ENCODE results near the gene ABCG4. TPM values are rescaled to one million over a fixed set of nuclear protein-coding genes. Genes with fewer than 3 reads are reported as not detected.
A peak's percentile ranks its signal among the peaks of the same experiment; 100 is the strongest.

The ABCG4 gene
- total RNA-seq, 6 donors from 2014 or later = 0.06 to 0.78 TPM; not detected in 4

DNA sequence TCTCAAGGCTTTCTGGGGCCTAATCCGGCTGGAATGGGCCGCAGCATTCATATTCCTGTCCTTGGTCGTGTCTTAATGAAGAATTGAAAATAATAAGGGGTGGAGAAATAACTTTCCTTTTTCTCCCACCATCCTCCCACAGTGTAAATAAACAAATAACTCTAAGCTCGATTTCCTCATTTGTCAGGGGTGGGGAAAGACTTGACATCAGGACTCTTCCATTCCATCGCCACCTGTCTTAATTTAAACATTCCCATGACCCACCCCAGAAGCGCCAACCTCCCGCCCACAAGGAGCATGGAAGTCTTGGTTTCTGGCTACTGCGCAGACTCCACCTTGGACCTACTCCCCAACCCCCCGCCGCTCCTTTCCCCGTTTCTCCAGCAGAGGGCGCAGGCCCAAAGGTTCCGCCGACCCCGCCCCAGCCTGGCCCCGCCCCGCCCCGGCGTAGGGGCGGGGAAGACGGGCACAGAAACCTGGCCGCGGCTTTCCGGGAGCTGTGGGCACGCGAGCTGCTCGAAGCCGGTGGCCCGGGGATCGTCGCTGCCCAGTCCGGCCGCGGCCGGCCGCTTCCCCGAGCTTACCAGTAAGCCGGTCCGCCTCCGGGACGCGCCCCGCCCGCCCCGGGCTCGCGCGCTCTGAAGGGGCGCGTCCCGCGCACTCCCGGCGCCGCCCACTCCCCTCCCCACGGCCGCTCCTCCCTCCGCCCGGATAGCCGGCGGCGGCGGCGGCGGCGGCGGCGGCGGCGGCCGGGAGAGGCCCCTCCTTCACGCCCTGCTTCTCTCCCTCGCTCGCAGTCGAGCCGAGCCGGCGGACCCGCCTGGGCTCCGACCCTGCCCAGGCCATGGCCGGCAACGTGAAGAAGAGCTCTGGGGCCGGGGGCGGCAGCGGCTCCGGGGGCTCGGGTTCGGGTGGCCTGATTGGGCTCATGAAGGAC, 57.0 kb downstream of the ABCG4 start, which contains the start of gene CBL:
Gene CBL (plus strand): TSS at position 766 of the 937 bp plus-strand sequence. CDS start 79 bp downstream, at position 845.
- 0% methylated on average over 16 to 23 of the region's 88 CpGs for WGBS, 2 donors
- ATAC-seq (ENCODE audit: low FRiP score in 2 of 2) (peak; percentile 98 to 99), DNase-seq (peak; percentile 97 to 98)
- H3K27me3 ChIP-seq = no peaks in the 10 kb centered on the region
- H3K36me3 ChIP-seq = no peaks in the 10 kb centered on the region
- peak within 1 kb of the TSS; percentile 84 to 99 (median 96) for H3K4me3 ChIP-seq
- no peaks in the 10 kb centered on the region for H3K9me3 ChIP-seq
- peak within 1 kb of the TSS; percentile 94 to 97 (median 94) for H3K27ac ChIP-seq
- peak in 3 of 4 donors; percentile 42 to 78 (median 49) for TF ChIP-seq POLR2A (IDR thresholded peaks at IDR 0.05)
- TF ChIP-seq POLR2AphosphoS5 (IDR thresholded peaks at IDR 0.05) = peak; percentile 18 to 43
- TF ChIP-seq EP300 (IDR thresholded peaks at IDR 0.05) = no peak
- TF ChIP-seq, protein P1, sequence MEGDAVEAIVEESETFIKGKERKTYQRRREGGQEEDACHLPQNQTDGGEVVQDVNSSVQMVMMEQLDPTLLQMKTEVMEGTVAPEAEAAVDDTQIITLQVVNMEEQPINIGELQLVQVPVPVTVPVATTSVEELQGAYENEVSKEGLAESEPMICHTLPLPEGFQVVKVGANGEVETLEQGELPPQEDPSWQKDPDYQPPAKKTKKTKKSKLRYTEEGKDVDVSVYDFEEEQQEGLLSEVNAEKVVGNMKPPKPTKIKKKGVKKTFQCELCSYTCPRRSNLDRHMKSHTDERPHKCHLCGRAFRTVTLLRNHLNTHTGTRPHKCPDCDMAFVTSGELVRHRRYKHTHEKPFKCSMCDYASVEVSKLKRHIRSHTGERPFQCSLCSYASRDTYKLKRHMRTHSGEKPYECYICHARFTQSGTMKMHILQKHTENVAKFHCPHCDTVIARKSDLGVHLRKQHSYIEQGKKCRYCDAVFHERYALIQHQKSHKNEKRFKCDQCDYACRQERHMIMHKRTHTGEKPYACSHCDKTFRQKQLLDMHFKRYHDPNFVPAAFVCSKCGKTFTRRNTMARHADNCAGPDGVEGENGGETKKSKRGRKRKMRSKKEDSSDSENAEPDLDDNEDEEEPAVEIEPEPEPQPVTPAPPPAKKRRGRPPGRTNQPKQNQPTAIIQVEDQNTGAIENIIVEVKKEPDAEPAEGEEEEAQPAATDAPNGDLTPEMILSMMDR (IDR thresholded peaks at IDR 0.05) = peak; percentile 80 to 98 (median 88)
- H3K4me1 ChIP-seq = peaks cover 4 to 31% (median 19%) of the 10 kb centered on the region in 4 donors

- Histone ChIP-seq H3K4me1 (peaks cover 4 to 31% (median 19%) of the 10 kb centered on the region in 4 donors), H3K4me3 (peak overlapping the region; percentile 84 to 99 (median 96)), H3K9me3 (no peaks in the 10 kb centered on the region), H3K36me3 (no peaks in the 10 kb centered on the region), H3K27ac (peak overlapping the region; percentile 94 to 97 (median 94)), H3K27me3 (no peaks in the 10 kb centered on the region)
- peak; percentile 5 to 54 for ATAC-seq (ENCODE audit: low FRiP score in 2 of 2)
- DNase-seq = peak; percentile 42 to 92
- TF ChIP-seq POLR2AphosphoS5 (IDR thresholded peaks at IDR 0.05) (peak in 1 of 2 donors; percentile 4), EP300 (IDR thresholded peaks at IDR 0.05) (no peak), POLR2A (IDR thresholded peaks at IDR 0.05) (no peak)
- TF ChIP-seq, protein P1 (IDR thresholded peaks at IDR 0.05) = no peak
- 1% methylated on average over 24 to 28 of the region's 41 CpGs for WGBS, 2 donors
These were observed 57.9 kb downstream of the ABCG4 start for GRCh38 chr11:119206511-119207414.

- Histone ChIP-seq H3K4me1 (peaks cover 4 to 32% (median 19%) of the 10 kb centered on the region in 4 donors), H3K4me3 (peak overlapping the region in 3 of 4 donors; percentile 93 to 99 (median 98)), H3K36me3 (no peaks in the 10 kb centered on the region), H3K27ac (peak overlapping the region; percentile 94 to 97 (median 94)), H3K9me3 (no peaks in the 10 kb centered on the region), H3K27me3 (no peaks in the 10 kb centered on the region)
- DNase-seq = no peak
- 22% methylated on average over 11 of the region's 11 CpGs for WGBS, 2 donors
- ATAC-seq (ENCODE audit: low FRiP score in 2 of 2) = no peak
- TF ChIP-seq POLR2AphosphoS5 (IDR thresholded peaks at IDR 0.05) (no peak), POLR2A (IDR thresholded peaks at IDR 0.05) (no peak), EP300 (IDR thresholded peaks at IDR 0.05) (no peak)
- TF ChIP-seq, protein P1 (IDR thresholded peaks at IDR 0.05) = no peak
These were observed 58.6 kb downstream of the ABCG4 start for GRCh38 chr11:119207415-119207960.

DNA sequence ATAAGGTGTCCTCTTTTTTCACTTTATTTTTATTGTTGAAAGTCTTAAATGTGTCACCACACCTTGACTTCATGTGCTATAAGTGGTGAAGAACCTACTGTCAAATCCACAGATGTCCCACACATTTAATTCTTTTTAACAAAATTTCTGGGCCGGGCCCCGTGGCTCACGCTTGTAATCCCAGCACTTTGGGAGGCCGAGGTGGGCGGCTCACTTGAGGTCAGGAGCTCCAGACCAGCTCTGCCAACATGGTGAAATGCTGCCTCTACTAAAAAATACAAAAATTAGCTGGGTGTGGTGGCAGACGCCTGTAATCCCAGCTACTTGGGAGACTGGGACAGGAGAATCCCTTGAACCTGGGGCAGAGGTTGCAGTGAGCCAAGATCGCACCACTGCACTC, 60.3 kb downstream of the ABCG4 start:
- Histone ChIP-seq H3K27me3 (no peaks in the 10 kb centered on the region), H3K4me3 (no peak overlapping the region), H3K4me1 (peaks cover 4 to 40% (median 22%) of the 10 kb centered on the region in 4 donors), H3K9me3 (no peaks in the 10 kb centered on the region), H3K36me3 (no peaks in the 10 kb centered on the region), H3K27ac (no peak overlapping the region)
- ATAC-seq (ENCODE audit: low FRiP score in 2 of 2) = no peak
- no peak for DNase-seq
- TF ChIP-seq EP300 (IDR thresholded peaks at IDR 0.05) = no peak
- no peak for TF ChIP-seq POLR2AphosphoS5 (IDR thresholded peaks at IDR 0.05)
- TF ChIP-seq POLR2A (IDR thresholded peaks at IDR 0.05) = no peak
- TF ChIP-seq, protein P1 (IDR thresholded peaks at IDR 0.05) = no peak
- 92 to 93% methylated on average over 7 of the region's 7 CpGs for WGBS, 2 donors
